GM12878 (cell line): ENCODE results near the gene SMPD3. TPM values are rescaled to one million over a fixed set of nuclear protein-coding genes. Genes with fewer than 3 reads are reported as not detected.

Experiments used
- ATAC-seq: fragments of 200-7000 bp; cut with Tn5 transposase; 3 replicates; pipeline ENCODE4 v1.9.1; 2020; ENCODE audit warnings: mild to moderate bottlenecking, moderate library complexity
- BruUV-seq: library from RNA; stranded (reverse); fragments of 400-500 nt; replicated peaks from 2 replicates; lab custom pipeline; 2021; lab: Mats Ljungman, UMichigan
- CTCF ChIA-PET: fragments of 300-600 bp; sonication (Branson Sonifier 250); formaldehyde crosslinking; extraction: SDS; loops from one replicate; lab custom pipeline; 2021; ENCODE audit warnings: inconsistent platforms; lab: Yijun Ruan, JAX
- POLR2A ChIA-PET: fragments of 350-600 bp; formaldehyde crosslinking; extraction: SDS; loops from one replicate; lab custom pipeline; 2021; ENCODE audit warnings: inconsistent platforms; lab: Charles Lee
- RAD21 ChIA-PET: fragments of 300-600 bp; sonication (Branson Sonifier 250); formaldehyde crosslinking; loops from one replicate; lab custom pipeline; 2023; ENCODE audit warnings: antibody characterized with exemption; ENCODE audit not compliant: unreplicated experiment; lab: Charles Lee
- SMC1A ChIA-PET: fragments of 300-600 bp; sonication (Branson Sonifier 250); formaldehyde crosslinking; loops from one replicate; lab custom pipeline; 2023; ENCODE audit not compliant: unreplicated experiment, uncharacterized antibody; lab: Charles Lee
- DNase-seq: peaks from one replicate; pipeline ENCODE4 v3.0.0-alpha.2; 2011; ENCODE audit warnings: low read depth, low spot score
- FAIRE-seq: peaks from 3 replicates; lab custom pipeline; 2011; peaks lifted over from hg19 to GRCh38; lab: Jason Lieb, UNC
- H2AFZ ChIP-seq: 2 replicates; pipeline ENCODE4 v1.6.0; 2011; ENCODE audit warnings: low read depth, low read length, control low read depth; ENCODE audit not compliant: control insufficient read depth
- H3K27ac ChIP-seq: 2 replicates; pipeline ENCODE4 v1.5.1; 2011; ENCODE audit warnings: control low read depth; ENCODE audit not compliant: control insufficient read depth, insufficient read depth
- H3K27me3 ChIP-seq, 2 experiments: replicated peaks in 1 of 2; 2 replicates each; pipeline versions ENCODE4 v1.6.0 to v1.6.1; 2011; ENCODE audit warnings: low read length in 1 of 2; ENCODE audit not compliant: control insufficient read depth in 2 of 2, insufficient read depth in 2 of 2
- H3K36me3 ChIP-seq, 2 experiments: 2 replicates each; pipeline ENCODE4 v1.5.1; 2011; ENCODE audit warnings: low read length in 1 of 2; ENCODE audit not compliant: control insufficient read depth in 2 of 2, insufficient read depth in 2 of 2
- H3K4me1 ChIP-seq: 2 replicates; pipeline ENCODE4 v1.6.1; 2011; ENCODE audit warnings: mild to moderate bottlenecking, low read length, moderate library complexity, mixed read lengths; ENCODE audit not compliant: control insufficient read depth, insufficient read depth
- H3K4me2 ChIP-seq: 2 replicates; pipeline ENCODE4 v1.6.0; 2011; ENCODE audit warnings: control low read depth; ENCODE audit not compliant: control insufficient read depth, insufficient read depth
- H3K4me3 ChIP-seq: fragments of 200-600 bp; sonication (generic); 2 replicates; pipeline ENCODE4 v1.5.1; 2016
- H3K79me2 ChIP-seq: 2 replicates; pipeline ENCODE4 v1.6.0; 2011; ENCODE audit warnings: low read length; ENCODE audit not compliant: control insufficient read depth, insufficient read depth
- H3K9ac ChIP-seq: 2 replicates; pipeline ENCODE4 v1.8.0; 2011; ENCODE audit warnings: low read length, control low read depth, mixed read lengths; ENCODE audit not compliant: control insufficient read depth, insufficient read depth
- H3K9me3 ChIP-seq: replicated peaks from 3 replicates; pipeline ENCODE4 v1.5.1; 2011; ENCODE audit warnings: mild to moderate bottlenecking, low read length; ENCODE audit not compliant: control insufficient read depth, insufficient read depth
- H4K20me1 ChIP-seq: 2 replicates; pipeline ENCODE4 v1.6.0; 2011; ENCODE audit not compliant: control insufficient read depth, insufficient read depth
- CBX5 ChIP-seq: sonication (generic); IDR thresholded peaks from 2 replicates; pipeline ENCODE4 v1.6.1; 2016; ENCODE audit warnings: low read depth, moderate library complexity, mild to moderate bottlenecking, inconsistent platforms
- MXI1 ChIP-seq: fragments of 150-350 bp; IDR thresholded peaks from 2 replicates; pipeline ENCODE4 v1.6.1; 2011; ENCODE audit warnings: low read depth, mild to moderate bottlenecking, inconsistent platforms, low read length, improper control_type of control experiment
- NFYA ChIP-seq: IDR thresholded peaks from 2 replicates; pipeline ENCODE4 v1.6.1; 2011; ENCODE audit warnings: low read depth, mild to moderate bottlenecking, low read length, improper control_type of control experiment, borderline replicate concordance
- PAX5 ChIP-seq: IDR thresholded peaks from 2 replicates; pipeline ENCODE4 v1.6.1; 2011; ENCODE audit warnings: low read depth, low read length, borderline replicate concordance
- POU2F2 ChIP-seq: IDR thresholded peaks from 3 replicates; pipeline ENCODE4 v1.6.1; 2011; ENCODE audit warnings: low read depth, mild to moderate bottlenecking, low read length, borderline replicate concordance
- YBX1 ChIP-seq: fragments of 450-650 bp; IDR thresholded peaks from 2 replicates; pipeline ENCODE4 v1.6.1; 2016; ENCODE audit warnings: antibody characterized with exemption
- WGBS: methylation state at CpG from one replicate; pipeline ENCODE4 v1.1.6; 2016; ENCODE audit warnings: low lambda C conversion rate; ENCODE audit not compliant: insufficient replicate concordance, insufficient coverage; ENCODE audit errors: missing lambda C conversion rate; 5-methylcytosine and 5-hydroxymethylcytosine counted together
- in situ Hi-C: fragments of 300-500 bp; cut with MboI; formaldehyde crosslinking; loops from 9 replicates; pipeline ENCODE4 v1.14.3; 2018; ENCODE audit warnings: mixed read lengths
- intact Hi-C: fragments of 100-400 bp; cut with micrococcal nuclease; formaldehyde crosslinking; loops from one replicate; pipeline ENCODE4 v1.14.2; 2022; ENCODE audit not compliant: unreplicated experiment
- polyA plus RNA-seq, 11 experiments: library from polyadenylated mRNA; depleted of rRNA in 4 of 11; unstranded in 6 of 11; stranded (reverse) in 5 of 11; fragments of >200 nt; fragmentation: Nextera tagmentation in 4 of 11; fragmentation: Illumina TruSeq in 1 of 11; extraction: Ambion mirVana in 4 of 11; extraction: Trizol in 1 of 11; gene quantifications; 1 replicate in 1 of 11; 2 replicates in 10 of 11; pipeline versions ENCODE4 v1.2.1 to v1.2.3, GENCODE V29; 2011 to 2016; ENCODE audit warnings: inconsistent platforms in 2 of 11, missing spikeins in 2 of 11, low read depth in 1 of 11
- total RNA-seq, 4 experiments: library from RNA; depleted of rRNA in 3 of 4; stranded (reverse); fragments of >200 nt in 3 of 4; fragmentation: Illumina TruSeq in 1 of 4; extraction: Trizol in 1 of 4; gene quantifications; 2 replicates each; pipeline versions ENCODE4 v1.2.1 to v1.2.3, GENCODE V29; 2013 to 2021
- TF ChIP-seq, protein P1 (sequence below): IDR thresholded peaks from 2 replicates; pipeline ENCODE4 v1.6.1; 2012; ENCODE audit warnings: improper control_type of control experiment, low read depth, low read length; ENCODE audit not compliant: insufficient replicate concordance
- TF ChIP-seq, protein P2 (sequence below): fragments of 450-650 bp; IDR thresholded peaks from 2 replicates; pipeline ENCODE4 v1.6.1; 2016; ENCODE audit warnings: mild to moderate bottlenecking, moderate library complexity, borderline replicate concordance
- TF ChIP-seq, protein P3 (sequence below): fragments of 450-650 bp; IDR thresholded peaks from 2 replicates; pipeline ENCODE4 v1.6.1; 2016; ENCODE audit warnings: mild to moderate bottlenecking
- TF ChIP-seq, protein P4 (sequence below): fragments of 450-650 bp; IDR thresholded peaks from 2 replicates; pipeline ENCODE4 v1.6.1; 2017; ENCODE audit warnings: borderline replicate concordance

Gene SMPD3
- total and polyA plus RNA-seq, 10 of the 15 experiments (the other 5 are each of a cell fraction or from before 2014, with no cell fraction given): 0.04 to 2.0 (median 1.2) TPM

DNA sequence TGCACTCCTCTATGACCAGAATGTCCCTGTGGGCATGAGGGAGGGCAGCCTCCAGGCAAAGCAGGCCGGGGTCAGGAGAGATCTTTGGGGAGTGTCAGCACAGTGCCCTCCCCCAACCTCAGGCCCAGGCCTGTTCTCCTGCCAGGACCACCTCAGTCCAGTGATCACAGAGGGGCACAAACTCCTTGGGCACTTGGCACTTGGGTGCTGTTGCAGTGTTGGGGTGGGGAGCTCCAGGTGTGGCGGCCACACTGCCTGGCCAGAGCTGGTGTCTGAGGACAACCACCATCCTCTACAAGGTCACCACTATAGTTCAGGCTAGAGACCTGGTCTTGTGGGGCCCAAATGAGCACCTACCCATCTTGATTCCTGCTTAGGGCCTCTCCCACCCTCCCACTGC lies 37.2 kb downstream of the SMPD3 start (continued):
- TF ChIP-seq, protein P1, sequence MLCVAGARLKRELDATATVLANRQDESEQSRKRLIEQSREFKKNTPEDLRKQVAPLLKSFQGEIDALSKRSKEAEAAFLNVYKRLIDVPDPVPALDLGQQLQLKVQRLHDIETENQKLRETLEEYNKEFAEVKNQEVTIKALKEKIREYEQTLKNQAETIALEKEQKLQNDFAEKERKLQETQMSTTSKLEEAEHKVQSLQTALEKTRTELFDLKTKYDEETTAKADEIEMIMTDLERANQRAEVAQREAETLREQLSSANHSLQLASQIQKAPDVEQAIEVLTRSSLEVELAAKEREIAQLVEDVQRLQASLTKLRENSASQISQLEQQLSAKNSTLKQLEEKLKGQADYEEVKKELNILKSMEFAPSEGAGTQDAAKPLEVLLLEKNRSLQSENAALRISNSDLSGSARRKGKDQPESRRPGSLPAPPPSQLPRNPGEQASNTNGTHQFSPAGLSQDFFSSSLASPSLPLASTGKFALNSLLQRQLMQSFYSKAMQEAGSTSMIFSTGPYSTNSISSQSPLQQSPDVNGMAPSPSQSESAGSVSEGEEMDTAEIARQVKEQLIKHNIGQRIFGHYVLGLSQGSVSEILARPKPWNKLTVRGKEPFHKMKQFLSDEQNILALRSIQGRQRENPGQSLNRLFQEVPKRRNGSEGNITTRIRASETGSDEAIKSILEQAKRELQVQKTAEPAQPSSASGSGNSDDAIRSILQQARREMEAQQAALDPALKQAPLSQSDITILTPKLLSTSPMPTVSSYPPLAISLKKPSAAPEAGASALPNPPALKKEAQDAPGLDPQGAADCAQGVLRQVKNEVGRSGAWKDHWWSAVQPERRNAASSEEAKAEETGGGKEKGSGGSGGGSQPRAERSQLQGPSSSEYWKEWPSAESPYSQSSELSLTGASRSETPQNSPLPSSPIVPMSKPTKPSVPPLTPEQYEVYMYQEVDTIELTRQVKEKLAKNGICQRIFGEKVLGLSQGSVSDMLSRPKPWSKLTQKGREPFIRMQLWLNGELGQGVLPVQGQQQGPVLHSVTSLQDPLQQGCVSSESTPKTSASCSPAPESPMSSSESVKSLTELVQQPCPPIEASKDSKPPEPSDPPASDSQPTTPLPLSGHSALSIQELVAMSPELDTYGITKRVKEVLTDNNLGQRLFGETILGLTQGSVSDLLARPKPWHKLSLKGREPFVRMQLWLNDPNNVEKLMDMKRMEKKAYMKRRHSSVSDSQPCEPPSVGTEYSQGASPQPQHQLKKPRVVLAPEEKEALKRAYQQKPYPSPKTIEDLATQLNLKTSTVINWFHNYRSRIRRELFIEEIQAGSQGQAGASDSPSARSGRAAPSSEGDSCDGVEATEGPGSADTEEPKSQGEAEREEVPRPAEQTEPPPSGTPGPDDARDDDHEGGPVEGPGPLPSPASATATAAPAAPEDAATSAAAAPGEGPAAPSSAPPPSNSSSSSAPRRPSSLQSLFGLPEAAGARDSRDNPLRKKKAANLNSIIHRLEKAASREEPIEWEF: no peak
- no peak for TF ChIP-seq YBX1
- TF ChIP-seq CBX5: no peak
- TF ChIP-seq, all 136 proteins: peak for 0

DNA sequence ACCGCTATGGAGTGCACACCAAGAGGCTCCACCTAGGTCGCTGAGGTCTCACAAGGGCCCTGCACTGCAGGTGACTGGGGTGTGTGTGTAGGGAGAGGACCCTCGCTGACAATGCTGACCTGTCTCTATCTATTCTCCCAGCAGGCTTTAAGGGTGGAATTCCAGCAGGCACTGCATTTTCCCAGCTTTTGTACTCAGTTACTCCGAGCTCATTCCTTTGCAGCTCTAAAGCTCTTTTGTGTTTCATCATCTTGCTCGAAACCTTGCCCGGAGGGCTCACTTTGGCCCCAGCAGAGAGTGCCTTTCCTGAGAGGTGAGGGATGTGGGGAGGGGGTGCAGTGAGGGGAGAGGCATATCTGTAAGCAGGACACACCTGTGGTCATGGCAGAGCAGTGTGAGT lies 39.3 kb downstream of the SMPD3 start:
- intact Hi-C loops: no loop called here
- CTCF ChIA-PET: interaction anchor here (0.9 to 2.6 kb wide), 2 partner anchors 11 kb away, joined by 4 to 14 read pairs; no protein-coding TSS in a partner anchor
- POLR2A ChIA-PET: no interaction called here
- Histone ChIP-seq H4K20me1 (no peaks in the 10 kb centered on the region), H3K4me1 (no peaks in the 10 kb centered on the region), H3K27ac (no peak overlapping the region), H3K4me3 (no peak overlapping the region), H2AFZ (no peak overlapping the region), H3K36me3 (no peaks in the 10 kb centered on the region), H3K79me2 (no peaks in the 10 kb centered on the region), H3K4me2 (no peak overlapping the region), H3K9me3 (no peaks in the 10 kb centered on the region), H3K27me3 (no peaks in the 10 kb centered on the region), H3K9ac (no peak overlapping the region)
- FAIRE-seq (no peak), ATAC-seq (no peak), DNase-seq (no peak)
- BruUV-seq: no TSS peak
- RAD21 ChIA-PET: interaction anchor here (0.9 kb wide), 1 partner anchor 9 kb away, joined by 3 read pairs; no protein-coding TSS in a partner anchor
- SMC1A ChIA-PET: interaction anchor here (1.8 to 2.6 kb wide), 2 partner anchors 9 to 15 kb away, joined by 4 to 10 read pairs; no protein-coding TSS in a partner anchor
- in situ Hi-C loops: no loop called here
- 63% methylated on average over 6 of the region's 6 CpGs for WGBS
- TF ChIP-seq, protein P2, sequence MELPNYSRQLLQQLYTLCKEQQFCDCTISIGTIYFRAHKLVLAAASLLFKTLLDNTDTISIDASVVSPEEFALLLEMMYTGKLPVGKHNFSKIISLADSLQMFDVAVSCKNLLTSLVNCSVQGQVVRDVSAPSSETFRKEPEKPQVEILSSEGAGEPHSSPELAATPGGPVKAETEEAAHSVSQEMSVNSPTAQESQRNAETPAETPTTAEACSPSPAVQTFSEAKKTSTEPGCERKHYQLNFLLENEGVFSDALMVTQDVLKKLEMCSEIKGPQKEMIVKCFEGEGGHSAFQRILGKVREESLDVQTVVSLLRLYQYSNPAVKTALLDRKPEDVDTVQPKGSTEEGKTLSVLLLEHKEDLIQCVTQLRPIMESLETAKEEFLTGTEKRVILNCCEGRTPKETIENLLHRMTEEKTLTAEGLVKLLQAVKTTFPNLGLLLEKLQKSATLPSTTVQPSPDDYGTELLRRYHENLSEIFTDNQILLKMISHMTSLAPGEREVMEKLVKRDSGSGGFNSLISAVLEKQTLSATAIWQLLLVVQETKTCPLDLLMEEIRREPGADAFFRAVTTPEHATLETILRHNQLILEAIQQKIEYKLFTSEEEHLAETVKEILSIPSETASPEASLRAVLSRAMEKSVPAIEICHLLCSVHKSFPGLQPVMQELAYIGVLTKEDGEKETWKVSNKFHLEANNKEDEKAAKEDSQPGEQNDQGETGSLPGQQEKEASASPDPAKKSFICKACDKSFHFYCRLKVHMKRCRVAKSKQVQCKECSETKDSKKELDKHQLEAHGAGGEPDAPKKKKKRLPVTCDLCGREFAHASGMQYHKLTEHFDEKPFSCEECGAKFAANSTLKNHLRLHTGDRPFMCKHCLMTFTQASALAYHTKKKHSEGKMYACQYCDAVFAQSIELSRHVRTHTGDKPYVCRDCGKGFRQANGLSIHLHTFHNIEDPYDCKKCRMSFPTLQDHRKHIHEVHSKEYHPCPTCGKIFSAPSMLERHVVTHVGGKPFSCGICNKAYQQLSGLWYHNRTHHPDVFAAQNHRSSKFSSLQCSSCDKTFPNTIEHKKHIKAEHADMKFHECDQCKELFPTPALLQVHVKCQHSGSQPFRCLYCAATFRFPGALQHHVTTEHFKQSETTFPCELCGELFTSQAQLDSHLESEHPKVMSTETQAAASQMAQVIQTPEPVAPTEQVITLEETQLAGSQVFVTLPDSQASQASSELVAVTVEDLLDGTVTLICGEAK: no peak
- no peak for TF ChIP-seq NFYA
- no peak for TF ChIP-seq PAX5
- TF ChIP-seq, protein P3, sequence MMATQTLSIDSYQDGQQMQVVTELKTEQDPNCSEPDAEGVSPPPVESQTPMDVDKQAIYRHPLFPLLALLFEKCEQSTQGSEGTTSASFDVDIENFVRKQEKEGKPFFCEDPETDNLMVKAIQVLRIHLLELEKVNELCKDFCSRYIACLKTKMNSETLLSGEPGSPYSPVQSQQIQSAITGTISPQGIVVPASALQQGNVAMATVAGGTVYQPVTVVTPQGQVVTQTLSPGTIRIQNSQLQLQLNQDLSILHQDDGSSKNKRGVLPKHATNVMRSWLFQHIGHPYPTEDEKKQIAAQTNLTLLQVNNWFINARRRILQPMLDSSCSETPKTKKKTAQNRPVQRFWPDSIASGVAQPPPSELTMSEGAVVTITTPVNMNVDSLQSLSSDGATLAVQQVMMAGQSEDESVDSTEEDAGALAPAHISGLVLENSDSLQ: no peak
- no peak for TF ChIP-seq MXI1
- no peak for TF ChIP-seq POU2F2
- TF ChIP-seq, protein P4, sequence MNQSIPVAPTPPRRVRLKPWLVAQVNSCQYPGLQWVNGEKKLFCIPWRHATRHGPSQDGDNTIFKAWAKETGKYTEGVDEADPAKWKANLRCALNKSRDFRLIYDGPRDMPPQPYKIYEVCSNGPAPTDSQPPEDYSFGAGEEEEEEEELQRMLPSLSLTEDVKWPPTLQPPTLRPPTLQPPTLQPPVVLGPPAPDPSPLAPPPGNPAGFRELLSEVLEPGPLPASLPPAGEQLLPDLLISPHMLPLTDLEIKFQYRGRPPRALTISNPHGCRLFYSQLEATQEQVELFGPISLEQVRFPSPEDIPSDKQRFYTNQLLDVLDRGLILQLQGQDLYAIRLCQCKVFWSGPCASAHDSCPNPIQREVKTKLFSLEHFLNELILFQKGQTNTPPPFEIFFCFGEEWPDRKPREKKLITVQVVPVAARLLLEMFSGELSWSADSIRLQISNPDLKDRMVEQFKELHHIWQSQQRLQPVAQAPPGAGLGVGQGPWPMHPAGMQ: no peak
